ENCODE measurements around the gene BSPRY. TPM values are rescaled to one million over a fixed set of nuclear protein-coding genes. Genes with fewer than 3 reads are reported as not detected.

Gene BSPRY
- total RNA-seq, 1 donor from 2014 or later = 9.0 TPM

- Mint-ChIP-seq H3K27ac (peak overlapping the region; percentile 92), H3K36me3 (no peaks in the 10 kb centered on the region)
Measured at GRCh38 chr9:113341712-113342410, 7.5 kb upstream of the BSPRY start.

GRCh38 chr9:113343732-113344231 is 5.6 kb upstream of the BSPRY start:
- no peak for TF ChIP-seq CTCF (conservative IDR thresholded peaks at IDR 0.05)
- H3K4me3 Mint-ChIP-seq = peak overlapping the region; percentile 70
- H3K4me1 Mint-ChIP-seq (ENCODE audit: unreplicated experiment) = peaks cover 30% of the 10 kb centered on the region
- DNase-seq (ENCODE audit: extremely low spot score, unreplicated experiment) = no peak
- H3K36me3 Mint-ChIP-seq = no peaks in the 10 kb centered on the region
- peaks cover 23% of the 10 kb centered on the region for H3K27me3 Mint-ChIP-seq
- H3K9me3 Mint-ChIP-seq = no peaks in the 10 kb centered on the region
- H3K27ac Mint-ChIP-seq = peak overlapping the region; percentile 91

More at GRCh38 chr9:113341712-113342410, 7.5 kb upstream of the BSPRY start:
- no peak for TF ChIP-seq CTCF (conservative IDR thresholded peaks at IDR 0.05)
- Mint-ChIP-seq H3K27me3 (peaks cover 4% of the 10 kb centered on the region), H3K4me3 (peak overlapping the region; percentile 94), H3K9me3 (no peaks in the 10 kb centered on the region), H3K4me1 (ENCODE audit: unreplicated experiment) (peaks cover 30% of the 10 kb centered on the region)
- no peak for DNase-seq (ENCODE audit: extremely low spot score, unreplicated experiment)

GRCh38 chr9:113345190-113345589 is 4.2 kb upstream of the BSPRY start:
- H3K36me3 Mint-ChIP-seq = no peaks in the 10 kb centered on the region
- no peaks in the 10 kb centered on the region for H3K9me3 Mint-ChIP-seq
- no peak for DNase-seq (ENCODE audit: extremely low spot score, unreplicated experiment)
- peaks cover 33% of the 10 kb centered on the region for H3K27me3 Mint-ChIP-seq
- peaks cover 22% of the 10 kb centered on the region for H3K4me1 Mint-ChIP-seq (ENCODE audit: unreplicated experiment)
- no peak for TF ChIP-seq CTCF (conservative IDR thresholded peaks at IDR 0.05)
- H3K27ac Mint-ChIP-seq = peak overlapping the region; percentile 22
- no peak overlapping the region for H3K4me3 Mint-ChIP-seq

- Mint-ChIP-seq H3K36me3 (no peaks in the 10 kb centered on the region), H3K27me3 (peaks cover 38% of the 10 kb centered on the region), H3K4me3 (no peak overlapping the region), H3K4me1 (ENCODE audit: unreplicated experiment) (peaks cover 18% of the 10 kb centered on the region), H3K9me3 (no peaks in the 10 kb centered on the region), H3K27ac (no peak overlapping the region)
- no peak for TF ChIP-seq CTCF (conservative IDR thresholded peaks at IDR 0.05)
- DNase-seq (ENCODE audit: extremely low spot score, unreplicated experiment) = no peak
Measured at GRCh38 chr9:113345671-113346070, 3.7 kb upstream of the BSPRY start.

- peaks cover 5% of the 10 kb centered on the region for H3K36me3 Mint-ChIP-seq
- H3K4me1 Mint-ChIP-seq (ENCODE audit: unreplicated experiment) = peaks cover 6% of the 10 kb centered on the region
- H3K27me3 Mint-ChIP-seq = peaks cover 60% of the 10 kb centered on the region
- no peak overlapping the region for H3K27ac Mint-ChIP-seq
- peak overlapping the region; percentile 68 for H3K4me3 Mint-ChIP-seq
- no peaks in the 10 kb centered on the region for H3K9me3 Mint-ChIP-seq
- DNase-seq (ENCODE audit: extremely low spot score, unreplicated experiment) = no peak
- no peak for TF ChIP-seq CTCF (conservative IDR thresholded peaks at IDR 0.05)
Measured at GRCh38 chr9:113348437-113348836, 904 bp upstream of the BSPRY start.

Measured in type B pancreatic cell (in vitro differentiated cells).